NCI-H2029 treated with DMSO at 0.1 percent for 48 hours (cell line): ENCODE data around the gene WEE1.
"Not testable (repeated sequence)": the region's sequence is repeated elsewhere in the genome, so short reads cannot be mapped to it uniquely, and the experiment has no call there.

ENCODE experiments used
- DNase-seq: peaks from one replicate; lab custom pipeline; 2025; lab: John Stamatoyannopoulos, UW

WEE1 gene

DNA sequence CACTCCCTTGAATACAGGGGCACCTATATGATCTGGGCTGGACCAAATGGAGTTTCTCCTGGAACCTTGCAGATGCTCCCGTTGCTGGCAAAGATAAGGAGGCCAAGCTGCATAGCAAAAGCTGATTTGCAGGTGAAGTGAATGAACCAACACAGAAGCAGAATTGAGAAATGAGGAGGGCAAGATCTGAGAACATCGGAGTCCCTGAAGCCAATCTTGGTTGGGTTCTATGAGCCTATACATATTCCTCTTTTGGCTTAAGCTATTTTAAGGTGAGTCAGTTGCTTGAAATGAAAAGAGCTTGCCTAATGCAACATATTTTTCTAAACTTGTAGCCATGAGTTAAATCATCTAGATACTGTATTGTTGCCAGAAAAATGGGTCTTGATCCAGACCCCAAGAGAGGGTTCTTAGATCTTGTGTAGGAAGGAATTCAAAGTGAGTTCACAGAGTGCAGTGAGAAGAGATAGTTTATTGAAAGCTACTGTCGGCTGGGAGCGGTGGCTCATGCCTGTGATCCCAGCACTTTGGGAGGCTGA is 23.5 kb downstream of the WEE1 start:
- no peak for DNase-seq

DNA sequence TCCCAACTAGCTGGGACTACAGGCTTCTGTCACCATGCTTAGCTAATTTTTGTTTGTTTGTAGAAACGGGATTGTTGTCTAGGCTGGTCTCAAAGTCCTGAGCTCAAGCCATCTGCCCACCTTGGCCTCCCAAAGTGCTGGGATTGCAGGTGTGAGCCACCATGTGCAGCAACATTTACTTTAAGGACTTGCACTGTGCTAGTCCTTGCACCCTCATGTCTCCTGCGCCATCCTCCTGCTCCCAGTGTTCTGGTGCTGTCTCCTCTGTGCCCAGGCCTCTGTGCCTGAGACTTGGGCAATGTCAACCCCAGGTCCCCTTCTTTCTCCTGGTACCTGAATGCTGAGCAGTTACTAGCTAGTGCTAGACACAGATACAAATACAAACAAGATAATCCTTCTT is 26.7 kb downstream of the WEE1 start:
- no peak for DNase-seq

GRCh38 chr11:9600644-9601036 is 27.2 kb downstream of the WEE1 start:
- no peak for DNase-seq

DNA sequence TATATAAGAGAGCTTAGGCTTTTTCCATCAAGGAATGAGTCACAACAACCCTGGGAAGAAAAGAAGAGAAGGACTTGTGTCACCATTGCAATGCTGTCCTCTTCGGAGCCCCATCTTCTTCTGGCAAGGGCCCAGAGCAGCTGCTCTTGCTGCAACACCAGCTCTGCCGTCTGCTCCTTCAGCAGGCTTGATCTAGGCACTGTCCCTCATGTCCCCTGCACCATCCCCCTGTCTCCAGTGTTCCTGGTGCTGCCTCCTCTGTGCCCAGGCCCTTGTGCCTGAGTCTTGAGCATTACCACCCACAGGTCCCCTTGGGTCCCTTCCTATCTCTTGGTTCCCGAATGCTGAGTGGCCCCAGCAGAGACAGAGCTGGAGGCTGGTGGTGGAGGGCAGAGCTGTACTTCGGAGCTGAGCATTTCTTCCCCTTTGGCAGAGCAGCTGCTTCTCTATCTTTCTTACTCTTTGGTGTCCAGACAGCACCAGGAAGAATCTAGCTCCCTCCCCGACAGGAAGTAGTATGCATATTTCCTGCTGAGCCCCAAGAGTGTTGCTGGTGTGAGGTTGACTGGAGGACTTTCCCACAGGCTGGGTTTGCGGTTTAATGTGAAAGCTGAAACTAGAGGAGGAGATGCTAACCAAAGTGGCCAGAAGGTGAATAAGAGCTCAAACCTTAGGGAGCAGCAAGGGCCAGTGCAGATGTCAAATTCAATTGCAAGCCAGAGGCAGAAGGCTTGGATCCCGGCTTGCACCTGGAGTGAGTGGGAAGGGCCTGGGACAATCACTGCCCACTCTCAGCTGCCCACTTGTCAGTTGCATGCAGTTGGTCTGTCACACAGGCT is 27.8 kb downstream of the WEE1 start:
- DNase-seq = no peak

- DNase-seq = no peak
Observed at GRCh38 chr11:9601876-9602199, 28.4 kb downstream of the WEE1 start.

GRCh38 chr11:9603214-9603613 is 29.7 kb downstream of the WEE1 start:
- DNase-seq = not testable (repeated sequence)

GRCh38 chr11:9604134-9604533 is 30.7 kb downstream of the WEE1 start:
- no peak for DNase-seq

DNA sequence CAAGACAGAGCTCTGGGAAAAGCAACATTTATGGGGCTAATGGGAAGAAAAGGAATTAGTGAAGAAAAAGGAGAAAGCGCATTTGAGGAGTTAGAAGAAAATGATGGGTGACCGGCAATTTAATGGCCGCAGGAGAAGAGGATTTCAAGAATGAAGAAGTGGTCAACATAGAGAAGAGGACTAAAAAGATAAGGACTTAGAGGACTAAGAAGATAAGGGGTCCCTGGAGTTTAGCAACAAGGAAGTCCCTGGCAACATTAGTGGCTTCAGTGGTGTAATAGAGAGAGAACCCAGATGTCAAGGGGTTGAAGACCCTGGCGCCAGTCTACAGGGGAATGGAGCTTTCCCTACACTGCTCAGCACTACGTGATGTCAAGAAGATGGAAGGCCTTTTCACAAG is 32.3 kb downstream of the WEE1 start:
- DNase-seq = no peak

- no peak for DNase-seq
Observed at GRCh38 chr11:9606809-9607510, 33.5 kb downstream of the WEE1 start.

GRCh38 chr11:9607511-9607899 is 34.0 kb downstream of the WEE1 start:
- DNase-seq = no peak

DNA sequence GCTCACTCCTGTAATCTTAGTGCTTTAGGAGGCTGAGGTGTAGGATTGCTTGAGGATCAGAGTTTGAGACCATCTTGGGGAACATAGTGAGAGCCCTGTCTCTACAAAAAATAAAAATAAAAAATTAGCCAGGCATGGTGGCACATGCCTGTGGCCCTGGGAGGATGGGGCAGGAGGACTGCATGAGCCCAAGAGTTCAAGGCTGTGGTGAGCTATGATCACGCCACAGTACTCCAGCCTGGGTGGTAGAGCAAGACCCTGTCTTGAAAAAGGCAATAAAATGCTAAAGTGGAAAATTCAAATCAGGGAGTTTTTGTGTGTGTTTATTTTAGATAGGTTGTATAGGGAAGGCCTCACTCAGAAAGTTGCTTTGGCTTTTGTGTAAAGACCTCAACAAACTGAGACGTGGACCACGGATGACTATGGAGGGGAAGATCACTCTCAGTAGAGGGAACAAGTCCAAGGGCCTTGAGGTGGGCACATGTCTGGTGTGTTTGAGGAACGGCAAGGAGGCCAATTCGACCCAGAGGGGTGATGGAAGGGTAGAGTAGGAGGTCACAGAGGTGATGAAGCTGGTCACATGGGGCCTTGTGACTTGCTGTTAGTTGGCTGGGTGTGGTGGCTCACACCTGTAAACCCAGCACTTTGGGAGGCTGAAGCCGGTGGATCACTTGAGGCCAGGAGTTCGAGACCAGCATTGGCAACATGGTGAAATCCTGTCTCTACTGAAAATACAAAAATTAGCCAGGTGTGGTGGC is 35.7 kb downstream of the WEE1 start:
- DNase-seq = no peak

- DNase-seq = no peak
Observed at GRCh38 chr11:9609841-9610240, 36.4 kb downstream of the WEE1 start.

DNA sequence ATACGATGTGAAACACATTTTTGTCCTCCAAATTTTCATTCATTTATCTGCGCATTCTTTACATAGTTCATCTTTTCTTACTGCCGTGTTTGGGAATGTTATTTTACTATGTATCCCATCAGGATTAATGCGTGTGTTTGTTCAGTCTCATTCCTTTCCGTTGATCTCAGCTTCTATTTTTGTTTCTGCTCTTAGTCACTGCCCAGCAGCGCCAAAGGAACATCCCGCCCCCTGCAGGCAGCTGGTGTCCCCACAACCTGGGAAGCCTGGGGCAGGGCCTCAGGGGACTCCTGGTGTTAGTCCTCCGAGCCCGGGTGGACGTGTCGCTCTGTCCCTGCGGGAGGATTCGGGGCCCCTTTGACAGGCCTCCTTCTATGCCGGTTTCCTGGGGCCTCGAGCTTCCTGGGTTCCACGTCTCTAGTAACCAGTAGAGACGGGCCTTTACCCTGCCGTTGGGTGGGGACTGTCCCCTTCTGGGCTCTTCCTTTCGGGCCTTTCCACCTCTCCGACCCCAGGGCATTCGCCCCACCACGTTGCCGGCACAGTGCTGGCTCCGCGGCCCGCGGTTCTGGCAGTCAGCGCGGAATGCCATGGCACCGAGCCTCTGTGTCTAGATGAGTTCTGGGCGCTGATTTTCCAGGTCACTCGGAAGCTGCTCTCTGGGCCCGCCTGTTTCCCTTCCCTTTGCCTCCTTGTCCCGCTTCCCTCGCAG is 39.8 kb downstream of the WEE1 start:
- peak; percentile 97 for DNase-seq

GRCh38 chr11:9613830-9614762 is 40.6 kb downstream of the WEE1 start:
- no peak for DNase-seq

DNA sequence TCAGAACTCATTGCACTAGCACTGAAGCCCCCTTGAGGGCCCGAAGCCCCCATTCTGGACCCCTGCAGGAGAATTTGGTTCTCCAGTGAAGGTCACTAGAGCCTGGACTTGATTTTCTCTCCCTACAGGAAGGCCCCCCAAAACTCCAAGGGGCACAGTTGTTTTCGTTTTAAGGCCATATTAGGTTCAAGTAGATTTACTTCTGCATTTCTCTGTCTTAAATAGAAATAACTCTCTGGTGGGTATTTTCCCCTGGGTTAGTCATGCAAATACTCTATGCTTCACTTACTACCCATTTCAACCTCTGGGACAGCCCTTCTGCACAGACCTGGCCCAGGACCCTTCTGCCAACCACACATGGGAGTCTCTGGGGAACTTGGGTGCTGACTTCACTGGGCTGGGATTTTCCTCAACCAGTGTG is 41.6 kb downstream of the WEE1 start:
- no peak for DNase-seq

- DNase-seq = no peak
Observed at GRCh38 chr11:9616042-9616675, 42.7 kb downstream of the WEE1 start.

DNA sequence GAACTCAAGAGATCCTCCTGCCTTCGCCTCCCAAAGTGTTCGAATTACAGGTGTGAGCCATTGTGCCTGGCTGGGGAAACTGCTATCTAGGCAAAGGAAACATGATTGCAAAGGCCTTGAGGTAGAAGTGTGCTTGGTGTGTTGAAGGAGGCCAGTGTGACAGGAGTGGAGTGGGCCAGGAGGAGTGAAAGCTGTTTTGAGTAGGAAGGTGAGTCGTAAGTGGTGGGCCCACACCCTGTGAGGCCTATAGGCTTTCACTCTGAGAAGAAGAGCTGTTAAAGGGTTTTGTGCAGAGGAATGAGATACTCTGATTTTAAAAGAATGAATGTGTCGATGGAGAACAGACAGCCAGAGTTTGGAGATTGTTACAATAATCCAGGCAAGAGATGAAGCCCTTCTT is 43.4 kb downstream of the WEE1 start:
- DNase-seq = no peak

DNA sequence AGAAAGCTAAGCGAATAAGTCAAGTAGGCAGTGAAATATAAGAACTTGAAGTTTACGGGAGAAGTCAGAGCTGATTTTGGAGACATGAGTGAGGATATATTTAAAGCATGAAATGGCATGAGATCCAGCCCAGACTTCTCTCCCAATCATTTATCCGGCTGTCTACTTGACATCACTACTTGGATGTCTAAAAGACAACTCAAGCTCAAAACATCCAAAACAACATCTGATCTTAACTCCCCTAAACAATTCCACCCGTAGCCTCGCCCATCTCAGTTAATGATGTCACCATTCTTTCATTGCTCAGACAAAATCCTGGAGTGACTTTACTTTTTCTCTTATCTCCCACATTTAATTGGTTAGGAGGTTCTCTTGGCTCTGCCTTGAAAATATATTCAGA is 44.5 kb downstream of the WEE1 start:
- DNase-seq = no peak

- no peak for DNase-seq
Observed at GRCh38 chr11:9619004-9619403, 45.5 kb downstream of the WEE1 start.

- DNase-seq = no peak
Observed at GRCh38 chr11:9619971-9620370, 46.5 kb downstream of the WEE1 start.
